Right lobe of liver (tissue), 6 donors: ENCODE results near the gene KLHL17. TPM values are rescaled to one million over a fixed set of nuclear protein-coding genes. Genes with fewer than 3 reads are reported as not detected.

Source experiments
- ATAC-seq, 4 donors: fragments of 200-7000 bp; cut with Tn5 transposase; one replicate each; pipeline ENCODE4 v1.9.1; 2020; ENCODE audit warnings: mild to moderate bottlenecking in 4 of 4, moderate library complexity in 4 of 4
- DNase-seq, 3 donors: peaks; one replicate each; pipeline ENCODE4 v3.0.0-alpha.2; 2020
- H3K27ac ChIP-seq, 3 donors: fragments of 200-600 bp; one replicate each; pipeline ENCODE4 v1.8.0; 2022
- H3K27me3 ChIP-seq, 2 donors: fragments of 200-600 bp; one replicate each; pipeline ENCODE4 v1.8.0; 2022
- H3K36me3 ChIP-seq, 4 donors: fragments of 200-600 bp; sonication (generic) in 1 of 4; one replicate each; pipeline versions ENCODE4 v1.5.1 to v1.8.0; 2017 to 2022; ENCODE audit warnings: control low read depth in 1 of 4
- H3K4me1 ChIP-seq, 4 donors: fragments of 200-600 bp; sonication (generic) in 1 of 4; one replicate each; pipeline versions ENCODE4 v1.5.1 to v1.8.0; 2017 to 2022; ENCODE audit warnings: control low read depth in 1 of 4
- H3K4me3 ChIP-seq, 3 donors: fragments of 200-600 bp; one replicate each; pipeline ENCODE4 v1.8.0; 2022
- H3K9me3 ChIP-seq, 4 donors: fragments of 200-600 bp; sonication (generic) in 1 of 4; one replicate each; pipeline versions ENCODE4 v1.5.1 to v1.8.0; 2017 to 2022; ENCODE audit warnings: control low read depth in 1 of 4
- POLR2A ChIP-seq: fragments of 450-650 bp; IDR thresholded peaks from one replicate; pipeline ENCODE4 v1.6.1; 2017; ENCODE audit warnings: antibody characterized with exemption, mild to moderate bottlenecking
- WGBS: methylation state at CpG from one replicate; pipeline ENCODE4 v1.1.6; 2018; ENCODE audit warnings: low coverage, low lambda C conversion rate; ENCODE audit not compliant: insufficient coverage; ENCODE audit errors: missing lambda C conversion rate; 5-methylcytosine and 5-hydroxymethylcytosine counted together
- intact Hi-C, 2 donors: fragments of 100-400 bp; cut with DNase I; formaldehyde crosslinking; loops; one replicate each; pipeline versions ENCODE4 v1.11.2 to v1.14.1; 2022
- total RNA-seq, 6 experiments: library from RNA; depleted of rRNA in 2 of 6; stranded (reverse); fragments of >200 nt in 2 of 6; fragmentation: NEBNext Ultra II Directional in 3 of 6; extraction: Animal tissue kit (Norgen Biotek cat#: 25700) in 3 of 6; gene quantifications; one replicate each; pipeline versions ENCODE4 v1.1.0 to v1.2.4, GENCODE V29; 2016 to 2023
- TF ChIP-seq, protein P1 (sequence below), 4 donors: fragments of 200-600 bp in 3 of 4; fragments of 450-650 bp in 1 of 4; IDR thresholded peaks; one replicate each; pipeline versions ENCODE4 v1.5.1 to v1.8.0; 2016 to 2022; ENCODE audit warnings: antibody characterized with exemption in 4 of 4, mild to moderate bottlenecking in 2 of 4
- donor health status: DM: no; HTN: yes; CAD: no.
- donor health status: DM: no; HTN: no; CAD: no.
- donor health status: DM: no; HTN: no; CAD: no.
- donor health status: DM: no; HTN: yes; CAD: no.
- donor health status: DM: no; HTN: yes; CAD: no.

Gene KLHL17
- total RNA-seq, 6 experiments from 2014 or later: 1.9 to 6.7 (median 4.3) TPM

DNA sequence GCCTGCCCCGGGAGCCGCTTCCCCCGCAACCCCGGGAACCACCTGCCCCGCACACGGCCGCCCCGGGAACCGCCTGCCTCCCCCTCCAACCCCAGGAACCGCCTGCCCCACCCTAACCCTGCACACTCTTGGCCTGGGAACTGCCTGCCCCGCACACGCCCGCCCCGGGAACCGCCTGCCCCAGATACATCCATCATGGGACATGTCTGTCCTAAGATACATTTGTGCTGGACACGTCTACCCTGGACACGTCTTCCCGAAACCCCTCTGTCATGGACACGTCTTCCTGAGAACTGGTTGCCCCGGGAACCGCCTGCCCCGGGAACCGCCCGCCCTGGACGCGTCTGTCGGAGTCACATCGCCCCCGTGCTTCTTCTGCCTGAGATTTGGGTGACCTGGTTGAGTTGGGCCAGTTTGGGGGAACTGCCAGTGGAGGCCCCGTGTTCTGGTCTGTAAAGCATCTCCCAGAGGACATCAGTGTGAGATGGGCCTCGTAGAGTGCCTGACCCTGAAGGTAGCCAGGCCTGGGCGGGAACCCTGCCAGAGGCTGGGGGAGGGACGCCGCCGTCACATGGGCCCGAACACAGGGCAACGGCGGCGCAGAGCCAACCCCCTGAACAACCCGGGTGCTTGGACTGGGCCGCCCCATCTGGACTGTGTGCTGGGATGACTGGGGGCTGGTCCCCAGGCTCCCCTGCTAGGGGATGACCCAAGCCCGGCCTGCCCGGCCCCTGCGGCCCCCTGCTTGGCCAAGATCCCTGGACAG is 17.9 kb downstream of the KLHL17 start:
- Histone ChIP-seq H3K4me1 (peaks cover 0 to 6% (median 0%) of the 10 kb centered on the region in 4 donors), H3K27me3 (no peaks in the 10 kb centered on the region), H3K4me3 (no peak overlapping the region), H3K9me3 (no peaks in the 10 kb centered on the region), H3K27ac (no peak overlapping the region), H3K36me3 (no peaks in the 10 kb centered on the region)
- TF ChIP-seq, protein P1, sequence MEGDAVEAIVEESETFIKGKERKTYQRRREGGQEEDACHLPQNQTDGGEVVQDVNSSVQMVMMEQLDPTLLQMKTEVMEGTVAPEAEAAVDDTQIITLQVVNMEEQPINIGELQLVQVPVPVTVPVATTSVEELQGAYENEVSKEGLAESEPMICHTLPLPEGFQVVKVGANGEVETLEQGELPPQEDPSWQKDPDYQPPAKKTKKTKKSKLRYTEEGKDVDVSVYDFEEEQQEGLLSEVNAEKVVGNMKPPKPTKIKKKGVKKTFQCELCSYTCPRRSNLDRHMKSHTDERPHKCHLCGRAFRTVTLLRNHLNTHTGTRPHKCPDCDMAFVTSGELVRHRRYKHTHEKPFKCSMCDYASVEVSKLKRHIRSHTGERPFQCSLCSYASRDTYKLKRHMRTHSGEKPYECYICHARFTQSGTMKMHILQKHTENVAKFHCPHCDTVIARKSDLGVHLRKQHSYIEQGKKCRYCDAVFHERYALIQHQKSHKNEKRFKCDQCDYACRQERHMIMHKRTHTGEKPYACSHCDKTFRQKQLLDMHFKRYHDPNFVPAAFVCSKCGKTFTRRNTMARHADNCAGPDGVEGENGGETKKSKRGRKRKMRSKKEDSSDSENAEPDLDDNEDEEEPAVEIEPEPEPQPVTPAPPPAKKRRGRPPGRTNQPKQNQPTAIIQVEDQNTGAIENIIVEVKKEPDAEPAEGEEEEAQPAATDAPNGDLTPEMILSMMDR (IDR thresholded peaks at IDR 0.05): no peak
- TF ChIP-seq POLR2A: no peak
- intact Hi-C loops: no loop called here
- DNase-seq: peak in 1 of 3 donors; percentile 57
- WGBS: 86% methylated on average over 31 of the region's 44 CpGs
- ATAC-seq: no peak

DNA sequence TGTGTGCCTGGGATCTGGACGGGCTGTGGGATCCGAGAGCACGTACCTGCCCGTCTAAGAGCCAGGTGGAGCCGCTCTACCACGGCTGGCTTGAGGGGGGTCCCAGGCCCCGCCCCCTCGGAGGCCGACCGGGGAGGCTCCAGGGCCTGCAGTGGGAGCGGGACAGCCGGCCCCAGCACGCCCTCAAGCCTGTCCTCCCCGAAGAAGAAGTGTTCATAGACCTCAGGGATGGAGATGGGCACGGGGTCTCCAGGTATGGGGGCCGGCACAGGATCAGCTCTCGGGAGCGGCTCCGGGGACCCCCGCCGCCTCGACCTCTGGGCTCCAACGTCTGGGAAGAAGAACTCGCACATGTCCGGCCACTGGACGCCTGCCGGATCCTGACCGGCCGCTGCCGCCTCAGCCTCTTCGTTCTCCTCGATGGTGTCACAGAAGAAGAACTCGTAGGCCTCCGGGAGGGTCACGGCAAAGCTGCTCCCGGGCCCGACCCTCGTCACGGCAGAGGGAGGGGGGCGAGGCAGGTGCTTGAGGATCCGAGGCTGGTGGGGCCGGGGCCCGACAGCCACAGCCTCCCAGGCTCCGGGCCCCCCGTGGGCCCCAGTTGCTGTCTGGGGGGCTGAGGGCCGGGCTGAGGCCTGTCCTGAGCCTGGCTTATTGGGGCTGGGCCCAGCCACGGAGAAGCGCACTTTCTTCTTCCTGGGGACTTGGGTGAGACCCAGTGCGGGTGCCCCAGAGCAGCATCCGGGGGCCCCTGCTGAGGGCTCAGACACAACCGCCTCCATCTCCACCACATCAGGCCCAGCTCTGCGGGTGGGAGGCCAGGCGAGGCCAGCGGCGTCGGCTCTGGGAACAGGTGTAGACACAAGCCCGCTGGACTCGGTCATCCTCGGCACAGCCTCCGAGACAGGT is 18.7 kb downstream of the KLHL17 start:
- no peak for TF ChIP-seq POLR2A
- TF ChIP-seq, protein P1 (IDR thresholded peaks at IDR 0.05): no peak
- Histone ChIP-seq H3K27me3 (no peaks in the 10 kb centered on the region), H3K4me1 (peaks cover 0 to 6% (median 0%) of the 10 kb centered on the region in 4 donors), H3K27ac (no peak overlapping the region), H3K9me3 (no peaks in the 10 kb centered on the region), H3K4me3 (no peak overlapping the region), H3K36me3 (no peaks in the 10 kb centered on the region)
- intact Hi-C loops: no loop called here
- no peak for ATAC-seq
- no peak for DNase-seq
- WGBS: 20% methylated on average over 1 of the region's 60 CpGs

DNA sequence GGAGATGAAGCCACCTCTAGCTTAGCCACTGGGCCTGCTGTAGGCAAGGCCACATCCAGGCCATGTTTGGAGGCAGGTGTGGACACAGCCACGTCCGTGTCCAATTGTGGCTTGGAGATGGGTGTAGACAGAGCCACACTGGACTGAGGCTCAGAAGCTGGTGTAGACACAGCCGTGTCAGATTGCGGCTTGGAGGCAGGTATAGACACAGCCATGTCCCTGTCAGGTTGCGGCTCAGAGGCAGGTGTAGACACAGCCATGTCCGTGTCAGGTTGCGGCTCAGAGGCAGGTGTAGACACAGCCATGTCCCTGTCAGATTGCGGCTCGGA is 19.3 kb downstream of the KLHL17 start:
- intact Hi-C loops: loop anchor here in 1 of 2 donors (10.0 kb wide), 1 partner anchor 85 kb away; no protein-coding TSS in a partner anchor
- H3K27me3 ChIP-seq: no peaks in the 10 kb centered on the region
- DNase-seq: peak in 1 of 3 donors; percentile 15
- WGBS: 100% methylated on average over 2 of the region's 9 CpGs
- peaks cover 0 to 6% (median 0%) of the 10 kb centered on the region in 4 donors for H3K4me1 ChIP-seq
- no peak for ATAC-seq
- H3K9me3 ChIP-seq: no peaks in the 10 kb centered on the region
- H3K4me3 ChIP-seq: no peak overlapping the region
- no peak overlapping the region for H3K27ac ChIP-seq
- no peaks in the 10 kb centered on the region for H3K36me3 ChIP-seq
- TF ChIP-seq POLR2A: no peak
- TF ChIP-seq, protein P1 (IDR thresholded peaks at IDR 0.05): no peak

GRCh38 chr1:980137-980571 is 19.8 kb downstream of the KLHL17 start:
- Histone ChIP-seq H3K36me3 (no peaks in the 10 kb centered on the region), H3K27me3 (no peaks in the 10 kb centered on the region), H3K9me3 (no peaks in the 10 kb centered on the region), H3K27ac (no peak overlapping the region), H3K4me3 (no peak overlapping the region), H3K4me1 (peaks cover 0 to 6% (median 0%) of the 10 kb centered on the region in 4 donors)
- no peak for ATAC-seq
- TF ChIP-seq, protein P1 (IDR thresholded peaks at IDR 0.05): no peak
- no peak for TF ChIP-seq POLR2A
- 78% methylated on average over 3 of the region's 13 CpGs for WGBS
- intact Hi-C loops: loop anchor here in 1 of 2 donors (10.0 kb wide), 1 partner anchor 85 kb away; no protein-coding TSS in a partner anchor
- no peak for DNase-seq
